HepG2 (cell line): ENCODE results near the gene KCNMA1. TPM values are rescaled to one million over a fixed set of nuclear protein-coding genes. Genes with fewer than 3 reads are reported as not detected.

Source experiments
- ATAC-seq: fragments of 200-7000 bp; cut with Tn5 transposase; 3 replicates; pipeline ENCODE4 v1.9.1; 2020; ENCODE audit warnings: mild to moderate bottlenecking, moderate library complexity
- BruUV-seq: library from RNA; stranded (reverse); fragments of 400-500 nt; replicated peaks from 2 replicates; lab custom pipeline; 2021; lab: Mats Ljungman, UMichigan
- CTCF ChIA-PET: fragments of 300-600 bp; formaldehyde crosslinking; extraction: SDS; loops from one replicate; lab custom pipeline; 2021; ENCODE audit warnings: low total read pairs, inconsistent platforms, low intra/inter-chr PET ratio; lab: Yijun Ruan, JAX
- POLR2A ChIA-PET: fragments of 350-600 bp; sonication (Branson Sonifier 250); formaldehyde crosslinking; loops from one replicate; lab custom pipeline; 2020; ENCODE audit warnings: antibody characterized with exemption, inconsistent platforms; lab: Yijun Ruan, JAX
- DNase-seq: peaks from one replicate; pipeline ENCODE4 v3.0.0-alpha.2; 2015; ENCODE audit warnings: low spot score
- FAIRE-seq: peaks from 3 replicates; lab custom pipeline; 2011; peaks lifted over from hg19 to GRCh38; lab: Jason Lieb, UNC
- H2AFZ ChIP-seq: one replicate; pipeline ENCODE4 v1.6.1; 2011; ENCODE audit warnings: low read length, inconsistent platforms
- H3K27ac ChIP-seq: fragments of 300-600 bp; 3 replicates; pipeline ENCODE4 v1.8.0; 2011; ENCODE audit warnings: mixed run types, mild to moderate bottlenecking, mixed read lengths, low read length, inconsistent platforms; ENCODE audit not compliant: insufficient read depth; ENCODE audit errors: extremely low read length
- H3K27me3 ChIP-seq, 2 experiments: fragments of 200-600 bp in 1 of 2; 2 replicates in 1 of 2; 3 replicates in 1 of 2; pipeline versions ENCODE4 v1.6.0 to v1.8.0; 2011; ENCODE audit warnings: low read length in 2 of 2, mild to moderate bottlenecking in 2 of 2, moderate library complexity in 2 of 2, inconsistent platforms in 1 of 2; ENCODE audit not compliant: insufficient read depth in 2 of 2, control insufficient read depth in 1 of 2
- H3K36me3 ChIP-seq, 2 experiments: fragments of 200-600 bp in 1 of 2; replicated peaks in 1 of 2; 2 replicates in 1 of 2; 3 replicates in 1 of 2; pipeline versions ENCODE4 v1.5.1 to v1.8.0; 2011; ENCODE audit warnings: low read length in 2 of 2, inconsistent platforms in 1 of 2; ENCODE audit not compliant: insufficient read depth in 2 of 2, control insufficient read depth in 1 of 2
- H3K4me1 ChIP-seq: 2 replicates; pipeline ENCODE4 v1.5.1; 2012; ENCODE audit warnings: low read length, inconsistent platforms; ENCODE audit not compliant: insufficient read depth
- H3K4me2 ChIP-seq: 2 replicates; pipeline ENCODE4 v1.6.0; 2011; ENCODE audit warnings: low read depth, low read length, inconsistent platforms
- H3K4me3 ChIP-seq, 3 experiments: fragments of 200-600 bp in 1 of 3; sonication (generic), shearing (Covaris generic) in 1 of 3; replicated peaks in 1 of 3; 2 replicates each; pipeline ENCODE4 v1.5.1; 2011 to 2016; ENCODE audit warnings: low read length in 3 of 3, inconsistent platforms in 2 of 3, low read depth in 2 of 3, mild to moderate bottlenecking in 2 of 3, control low read depth in 1 of 3, mixed read lengths in 1 of 3; ENCODE audit not compliant: insufficient read depth in 1 of 3
- H3K79me2 ChIP-seq: one replicate; pipeline ENCODE4 v1.6.1; 2011; ENCODE audit warnings: low read length, inconsistent platforms; ENCODE audit not compliant: insufficient read depth
- H3K9ac ChIP-seq: 2 replicates; pipeline ENCODE4 v1.6.0; 2011; ENCODE audit warnings: mild to moderate bottlenecking, low read depth, low read length, inconsistent platforms; ENCODE audit not compliant: insufficient read depth
- H3K9me3 ChIP-seq: 2 replicates; pipeline ENCODE4 v1.5.1; 2012; ENCODE audit warnings: mild to moderate bottlenecking, low read length
- H4K20me1 ChIP-seq: 2 replicates; pipeline ENCODE4 v1.6.0; 2011; ENCODE audit warnings: inconsistent platforms, mild to moderate bottlenecking, low read length, moderate library complexity; ENCODE audit not compliant: insufficient read depth
- BCL3 ChIP-seq: sonication (generic); formaldehyde crosslinking; IDR thresholded peaks from 2 replicates; pipeline ENCODE4 v1.5.1; 2020; ENCODE audit warnings: mild to moderate bottlenecking, missing genetic modification reagents, moderate library complexity
- HOXA9 ChIP-seq: sonication (generic); formaldehyde crosslinking; IDR thresholded peaks from 2 replicates; pipeline ENCODE4 v1.8.1; 2022; ENCODE audit warnings: missing genetic modification reagents, mild to moderate bottlenecking, moderate library complexity, borderline replicate concordance
- REPIN1 ChIP-seq: sonication (generic); formaldehyde crosslinking; IDR thresholded peaks from 2 replicates; pipeline ENCODE4 v1.8.0; 2022; ENCODE audit warnings: missing genetic modification reagents, low read depth, mild to moderate bottlenecking, borderline replicate concordance
- ZNF383 ChIP-seq: sonication (generic); formaldehyde crosslinking; IDR thresholded peaks from 2 replicates; pipeline ENCODE4 v1.4.0; 2020; ENCODE audit warnings: missing genetic modification reagents, mild to moderate bottlenecking, borderline replicate concordance
- ZNF574 ChIP-seq: sonication (generic); formaldehyde crosslinking; IDR thresholded peaks from 2 replicates; pipeline ENCODE4 v1.4.0; 2020; ENCODE audit warnings: missing genetic modification reagents
- ZNF766 ChIP-seq: sonication (generic); formaldehyde crosslinking; IDR thresholded peaks from 2 replicates; pipeline ENCODE4 v1.5.0; 2020; ENCODE audit warnings: missing genetic modification reagents, borderline replicate concordance
- whole genome bisulfite sequencing: methylation state at CpG from one replicate; pipeline ENCODE4 v1.1.6; 2017; ENCODE audit warnings: low lambda C conversion rate; 5-methylcytosine and 5-hydroxymethylcytosine counted together
- in situ Hi-C: cut with HindIII; loops from 2 replicates; pipeline ENCODE4 v1.10.0; 2017; ENCODE audit warnings: low pct_unique_long_range_greater_than_20kb; ENCODE audit not compliant: extremely low pct_ligation_motif_present
- intact Hi-C: fragments of 100-400 bp; cut with micrococcal nuclease; formaldehyde crosslinking; loops from one replicate; pipeline ENCODE4 v1.10.0; 2022; ENCODE audit not compliant: unreplicated experiment
- polyA plus RNA-seq, 8 experiments: library from polyadenylated mRNA; depleted of rRNA in 3 of 8; stranded (reverse) in 7 of 8; unstranded in 1 of 8; fragments of >200 nt; fragmentation: Illumina TruSeq in 4 of 8; extraction: Trizol in 4 of 8; gene quantifications; 2 replicates each; pipeline versions ENCODE4 v1.2.1 to v1.2.3, GENCODE V29; 2011 to 2016; ENCODE audit warnings: low read depth in 4 of 8, missing spikeins in 1 of 8, mixed read lengths in 1 of 8; ENCODE audit not compliant: insufficient read depth in 1 of 8
- total RNA-seq, 5 experiments: library from RNA; depleted of rRNA; stranded (reverse); fragments of >200 nt; fragmentation: Illumina TruSeq; extraction: Trizol; gene quantifications; 2 replicates each; pipeline ENCODE4 v1.2.3, GENCODE V29; 2016; ENCODE audit warnings: low read depth in 1 of 5

The KCNMA1 gene
- total and polyA plus RNA-seq, 2 of the 13 experiments (the other 11 are each of a cell fraction or from before 2014, with no cell fraction given): 0.02 TPM; not detected in 1

- H3K27ac ChIP-seq: no peak overlapping the region
- H3K4me3 ChIP-seq: no peak overlapping the region
- no TSS peak for BruUV-seq
- no peaks in the 10 kb centered on the region for H3K4me1 ChIP-seq
- FAIRE-seq: no peak
- 0% methylated on average over 1 of the region's 1 CpG for WGBS
- no peak for DNase-seq
- no peak overlapping the region for H2AFZ ChIP-seq
- TF ChIP-seq HOXA9 (CRISPR knock-in tag): no peak
- no peak for TF ChIP-seq ZNF383 (CRISPR knock-in tag)
- TF ChIP-seq REPIN1 (CRISPR knock-in tag): no peak
- TF ChIP-seq ZNF574 (CRISPR knock-in tag): no peak
- TF ChIP-seq BCL3 (CRISPR knock-in tag): no peak
- no peak for TF ChIP-seq ZNF766 (CRISPR knock-in tag)
- TF ChIP-seq, all 625 proteins: peak for 0
- Histone ChIP-seq H3K27me3 (peaks cover 0 to 3% of the 10 kb centered on the region in 2 experiments; a peak in 1 of 5 replicates), H3K36me3 (no peaks in the 10 kb centered on the region), H3K4me2 (no peak overlapping the region), H4K20me1 (no peaks in the 10 kb centered on the region), H3K9me3 (no peaks in the 10 kb centered on the region), H3K9ac (no peak overlapping the region), H3K79me2 (no peaks in the 10 kb centered on the region)
- in situ Hi-C loops: no loop called here
- ChIA-PET POLR2A (no interaction called here), CTCF (no interaction called here)
- intact Hi-C loops: no loop called here
- ATAC-seq: no peak
These were observed 486.2 kb downstream of the KCNMA1 start for GRCh38 chr10:77151408-77151807.
